Right atrium auricular region (tissue), 2 donors: ENCODE data around the gene WDR49. TPM values are rescaled to one million over a fixed set of nuclear protein-coding genes. Genes with fewer than 3 reads are reported as not detected.

Source experiments
- DNase-seq: peaks from one replicate; pipeline ENCODE4 v3.0.0-alpha.2; 2019; ENCODE audit warnings: low spot score
- H3K27ac ChIP-seq, 2 donors: fragments of 200-600 bp; sonication (generic); 1 replicate in 1 of 2; 2 replicates in 1 of 2; pipeline ENCODE4 v1.5.1; 2016 to 2019
- H3K27me3 ChIP-seq, 2 donors: fragments of 200-600 bp; sonication (generic); one replicate each; pipeline versions ENCODE4 v1.5.1 to v1.6.0; 2017 to 2019
- H3K36me3 ChIP-seq: fragments of 200-600 bp; sonication (generic); one replicate; pipeline ENCODE4 v1.5.1; 2016
- H3K4me1 ChIP-seq, 2 donors: fragments of 200-600 bp; sonication (generic); one replicate each; pipeline versions ENCODE4 v1.5.1 to v1.6.0; 2017 to 2019
- H3K4me3 ChIP-seq, 2 donors: fragments of 200-600 bp; sonication (generic); 1 replicate in 1 of 2; 2 replicates in 1 of 2; pipeline ENCODE4 v1.5.1; 2017 to 2019; ENCODE audit warnings: mild to moderate bottlenecking in 1 of 2, moderate library complexity in 1 of 2
- H3K9me3 ChIP-seq, 2 donors: fragments of 200-600 bp; sonication (generic); one replicate each; pipeline ENCODE4 v1.5.1; 2019
- CTCF ChIP-seq, 2 donors: fragments of 200-600 bp; sonication (generic); IDR thresholded peaks; one replicate each; pipeline ENCODE4 v1.5.1; 2019; ENCODE audit warnings: antibody characterized with exemption in 2 of 2
- total RNA-seq, 2 donors: library from RNA; depleted of rRNA; stranded (reverse); fragments of >200 nt; gene quantifications; one replicate each; pipeline ENCODE4 v1.1.0, GENCODE V29; 2016

The WDR49 gene
- total RNA-seq, 2 donors from 2014 or later: 5.5 to 14.8 TPM

- Histone ChIP-seq H3K27ac (no peak overlapping the region), H3K9me3 (no peaks in the 10 kb centered on the region), H3K4me3 (no peak overlapping the region), H3K4me1 (no peaks in the 10 kb centered on the region), H3K36me3 (no peaks in the 10 kb centered on the region), H3K27me3 (no peaks in the 10 kb centered on the region)
- no peak for TF ChIP-seq CTCF (IDR thresholded peaks at IDR 0.05)
- DNase-seq: no peak
These were observed 151.8 kb downstream of the WDR49 start for GRCh38 chr3:167501941-167502340.

GRCh38 chr3:167497903-167498302, 155.8 kb downstream of the WDR49 start:
- no peak for DNase-seq
- TF ChIP-seq CTCF (IDR thresholded peaks at IDR 0.05): no peak
- Histone ChIP-seq H3K27me3 (no peaks in the 10 kb centered on the region), H3K36me3 (no peaks in the 10 kb centered on the region), H3K9me3 (no peaks in the 10 kb centered on the region), H3K27ac (no peak overlapping the region), H3K4me1 (no peaks in the 10 kb centered on the region), H3K4me3 (no peak overlapping the region)

- Histone ChIP-seq H3K4me1 (no peaks in the 10 kb centered on the region), H3K27ac (no peak overlapping the region), H3K9me3 (no peaks in the 10 kb centered on the region), H3K27me3 (no peaks in the 10 kb centered on the region), H3K36me3 (no peaks in the 10 kb centered on the region), H3K4me3 (no peak overlapping the region)
- DNase-seq: no peak
- TF ChIP-seq CTCF (IDR thresholded peaks at IDR 0.05): no peak
These were observed 160.5 kb downstream of the WDR49 start for GRCh38 chr3:167493244-167493643.

- H3K9me3 ChIP-seq: no peaks in the 10 kb centered on the region
- no peak overlapping the region for H3K4me3 ChIP-seq
- H3K27ac ChIP-seq: no peak overlapping the region
- no peaks in the 10 kb centered on the region for H3K36me3 ChIP-seq
- TF ChIP-seq CTCF (IDR thresholded peaks at IDR 0.05): no peak
- no peaks in the 10 kb centered on the region for H3K4me1 ChIP-seq
- H3K27me3 ChIP-seq: no peaks in the 10 kb centered on the region
- DNase-seq: no peak
These were observed 162.1 kb downstream of the WDR49 start for GRCh38 chr3:167491621-167492020.

- TF ChIP-seq CTCF (IDR thresholded peaks at IDR 0.05): no peak
- Histone ChIP-seq H3K4me1 (no peaks in the 10 kb centered on the region), H3K9me3 (no peaks in the 10 kb centered on the region), H3K27me3 (no peaks in the 10 kb centered on the region), H3K4me3 (no peak overlapping the region), H3K27ac (no peak overlapping the region), H3K36me3 (no peaks in the 10 kb centered on the region)
- no peak for DNase-seq
These were observed 164.2 kb downstream of the WDR49 start for GRCh38 chr3:167489571-167489970.

- Histone ChIP-seq H3K9me3 (no peaks in the 10 kb centered on the region), H3K27ac (no peak overlapping the region), H3K4me3 (no peak overlapping the region), H3K36me3 (no peaks in the 10 kb centered on the region), H3K4me1 (no peaks in the 10 kb centered on the region), H3K27me3 (no peaks in the 10 kb centered on the region)
- no peak for DNase-seq
- no peak for TF ChIP-seq CTCF (IDR thresholded peaks at IDR 0.05)
These were observed 166.2 kb downstream of the WDR49 start for GRCh38 chr3:167487556-167487955.
